22Rv1 (cell line): ENCODE measurements around the gene PRSS33.

Source experiments
- CTCF ChIP-seq: fragments of 450-650 bp; IDR thresholded peaks from 2 replicates; pipeline ENCODE4 v1.5.1; 2017; ENCODE audit warnings: mild to moderate bottlenecking
- ZFX ChIP-seq: fragments of 450-650 bp; IDR thresholded peaks from 2 replicates; pipeline ENCODE4 v1.6.1; 2017; ENCODE audit warnings: antibody characterized with exemption, borderline replicate concordance

GRCh38 chr16:2743007-2743810 is 44.2 kb downstream of the PRSS33 start:
- TF ChIP-seq CTCF (no peak), ZFX (no peak)
